Keratinocyte (primary cell): Measurements from ENCODE around the gene PITPNC1. TPM values are rescaled to one million over a fixed set of nuclear protein-coding genes. Genes with fewer than 3 reads are reported as not detected.

Experiments
- DNase-seq: peaks from one replicate; pipeline ENCODE4 v3.0.0-alpha.2; 2011; ENCODE audit warnings: low read depth, missing footprints, low spot score
- FAIRE-seq: peaks from 2 replicates; lab custom pipeline; 2011; peaks lifted over from hg19 to GRCh38; lab: Jason Lieb, UNC
- H2AFZ ChIP-seq: 2 replicates; pipeline ENCODE4 v1.6.0; 2012; ENCODE audit warnings: low read length, control low read depth, inconsistent platforms; ENCODE audit not compliant: control insufficient read depth
- H3K27ac ChIP-seq: 2 replicates; pipeline ENCODE4 v1.5.1; 2011; ENCODE audit warnings: low read length; ENCODE audit not compliant: control insufficient read depth, insufficient read depth
- H3K27me3 ChIP-seq: 3 replicates; pipeline ENCODE4 v1.6.0; 2011; ENCODE audit warnings: low read length; ENCODE audit not compliant: control insufficient read depth, insufficient read depth; ENCODE audit errors: extremely low read depth
- H3K36me3 ChIP-seq, 2 experiments: 2 replicates in 1 of 2; 3 replicates in 1 of 2; pipeline ENCODE4 v1.5.1; 2011; ENCODE audit warnings: low read length in 2 of 2, mild to moderate bottlenecking in 1 of 2; ENCODE audit not compliant: control insufficient read depth in 2 of 2, insufficient read depth in 2 of 2; ENCODE audit errors: extremely low read depth in 1 of 2
- H3K4me1 ChIP-seq: 3 replicates; pipeline ENCODE4 v1.5.1; 2011; ENCODE audit warnings: low read length; ENCODE audit not compliant: control insufficient read depth, insufficient read depth; ENCODE audit errors: extremely low read depth
- H3K4me2 ChIP-seq: 3 replicates; pipeline ENCODE4 v1.6.0; 2011; ENCODE audit warnings: low read depth, low read length; ENCODE audit not compliant: control insufficient read depth, insufficient read depth; ENCODE audit errors: extremely low read depth
- H3K4me3 ChIP-seq, 3 experiments: fragments of 200-600 bp in 1 of 3; sonication (generic) in 1 of 3; 2 replicates in 2 of 3; 3 replicates in 1 of 3; pipeline ENCODE4 v1.5.1; 2011 to 2016; ENCODE audit warnings: low read length in 3 of 3, mild to moderate bottlenecking in 3 of 3, control low read depth in 2 of 3, inconsistent platforms in 1 of 3, low read depth in 1 of 3, mixed read lengths in 1 of 3, mixed run types in 1 of 3, moderate library complexity in 1 of 3; ENCODE audit not compliant: control insufficient read depth in 2 of 3, insufficient read depth in 2 of 3; ENCODE audit errors: extremely low read depth in 1 of 3
- H3K79me2 ChIP-seq: 2 replicates; pipeline ENCODE4 v1.6.0; 2012; ENCODE audit warnings: low read length; ENCODE audit not compliant: control insufficient read depth, insufficient read depth
- H3K9ac ChIP-seq: 3 replicates; pipeline ENCODE4 v1.6.0; 2011; ENCODE audit warnings: low read length; ENCODE audit not compliant: control insufficient read depth, insufficient read depth; ENCODE audit errors: extremely low read depth
- H3K9me1 ChIP-seq: 3 replicates; pipeline ENCODE4 v1.6.0; 2011; ENCODE audit warnings: low read length; ENCODE audit not compliant: control insufficient read depth, insufficient read depth; ENCODE audit errors: extremely low read depth
- H3K9me3 ChIP-seq: 2 replicates; pipeline ENCODE4 v1.5.1; 2012; ENCODE audit warnings: low read depth, low read length; ENCODE audit not compliant: control insufficient read depth
- H4K20me1 ChIP-seq: 3 replicates; pipeline ENCODE4 v1.6.0; 2011; ENCODE audit warnings: low read length; ENCODE audit not compliant: control insufficient read depth, insufficient read depth; ENCODE audit errors: extremely low read depth
- CTCF ChIP-seq, 3 experiments: IDR thresholded peaks in 1 of 3; conservative IDR thresholded peaks in 1 of 3; optimal IDR thresholded peaks in 1 of 3; 2 replicates in 2 of 3; 3 replicates in 1 of 3; pipeline versions ENCODE3 to v1.5.1; 2011; ENCODE audit warnings: low read length in 3 of 3, mild to moderate bottlenecking in 3 of 3, moderate library complexity in 2 of 3, control low read depth in 1 of 3, inconsistent platforms in 1 of 3; ENCODE audit not compliant: insufficient read depth in 2 of 3; ENCODE audit errors: extremely low read depth in 1 of 3
- EZH2 ChIP-seq: IDR thresholded peaks from one replicate; pipeline ENCODE4 v1.6.1; 2012; ENCODE audit warnings: inconsistent platforms, mild to moderate bottlenecking, low read length, moderate library complexity
- dilution Hi-C: fragments of 300-500 bp; cut with MboI; formaldehyde crosslinking; loops from one replicate; pipeline ENCODE4 v1.7.0; 2020; ENCODE audit warnings: low sequenced_read_pairs; ENCODE audit not compliant: extremely low pct_ligation_motif_present
- polyA plus RNA-seq, 5 experiments: library from polyadenylated mRNA; depleted of rRNA in 3 of 5; stranded (reverse) in 3 of 5; stranded (forward) in 1 of 5; unstranded in 1 of 5; fragments of >200 nt; gene quantifications; 1 replicate in 1 of 5; 2 replicates in 3 of 5; 3 replicates in 1 of 5; pipeline versions ENCODE4 v1.2.1 to v1.2.3, GENCODE V29; 2011 to 2012; ENCODE audit warnings: missing spikeins in 2 of 5, low read depth in 1 of 5, low replicate concordance in 1 of 5

Gene PITPNC1
- polyA plus RNA-seq, 1 donor (not counting 4 experiments of a cell fraction or from before 2014, with no cell fraction given): 24.8 TPM

GRCh38 chr17:67573987-67574657 is 197.0 kb downstream of the PITPNC1 start:
- Histone ChIP-seq H3K27ac (no peak overlapping the region), H4K20me1 (no peaks in the 10 kb centered on the region), H2AFZ (no peak overlapping the region), H3K4me2 (no peak overlapping the region), H3K27me3 (no peaks in the 10 kb centered on the region), H3K4me3 (no peak overlapping the region), H3K4me1 (peaks cover 3% of the 10 kb centered on the region), H3K79me2 (no peaks in the 10 kb centered on the region), H3K36me3 (no peaks in the 10 kb centered on the region), H3K9me3 (no peaks in the 10 kb centered on the region), H3K9me1 (no peaks in the 10 kb centered on the region), H3K9ac (no peak overlapping the region)
- dilution Hi-C loops: no loop called here
- FAIRE-seq (no peak), DNase-seq (no peak)
- no peak for TF ChIP-seq CTCF (optimal IDR thresholded peaks at IDR 0.05 in 1 of 3, IDR thresholded peaks at IDR 0.05 in 1 of 3, conservative IDR thresholded peaks at IDR 0.05 in 1 of 3; ENCODE audit: extremely low read depth in 1 of 3, insufficient read depth in 2 of 3, low read length in 3 of 3)
- TF ChIP-seq EZH2: no peak

DNA sequence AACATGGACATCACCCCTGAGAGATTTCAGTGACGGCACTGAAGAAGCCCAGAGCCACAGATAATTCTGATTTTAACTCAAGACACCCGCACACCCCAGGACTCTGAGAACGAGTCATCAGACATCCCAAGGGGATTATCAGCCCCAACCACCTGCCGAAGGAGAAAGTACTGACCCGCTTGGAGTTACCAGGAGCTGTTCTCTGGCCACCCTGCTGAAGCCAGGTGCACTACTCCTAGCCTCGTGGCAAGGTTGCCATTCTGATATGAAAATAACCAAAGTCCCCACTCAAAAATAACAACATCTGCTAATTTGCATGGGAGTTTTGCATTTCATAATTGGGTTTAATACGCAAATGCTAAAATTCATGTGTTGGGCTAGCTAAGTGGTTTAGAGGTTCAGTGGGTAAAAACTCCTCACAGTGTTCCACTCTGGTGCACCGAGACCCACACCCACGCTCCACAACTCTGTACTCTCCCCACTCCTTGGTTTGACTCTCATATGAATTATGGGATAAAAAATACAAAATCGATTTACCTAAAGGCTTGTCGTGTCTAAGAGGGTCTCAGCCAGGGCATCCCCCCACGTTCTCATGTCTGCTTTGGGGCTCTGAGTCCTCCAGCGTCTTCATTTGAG is 197.7 kb downstream of the PITPNC1 start:
- dilution Hi-C loops: no loop called here
- H3K4me3 ChIP-seq: no peak overlapping the region
- no peak for FAIRE-seq

More for the DNA sequence above, 197.7 kb downstream of the PITPNC1 start:
- no peak overlapping the region for H3K27ac ChIP-seq
- H3K9me1 ChIP-seq: no peaks in the 10 kb centered on the region
- peaks cover 3% of the 10 kb centered on the region for H3K4me1 ChIP-seq
- H3K4me2 ChIP-seq: no peak overlapping the region
- no peak for DNase-seq
- no peaks in the 10 kb centered on the region for H3K9me3 ChIP-seq
- no peak overlapping the region for H2AFZ ChIP-seq
- no peaks in the 10 kb centered on the region for H3K27me3 ChIP-seq
- no peaks in the 10 kb centered on the region for H3K36me3 ChIP-seq
- TF ChIP-seq CTCF (optimal IDR thresholded peaks at IDR 0.05 in 1 of 3, IDR thresholded peaks at IDR 0.05 in 1 of 3, conservative IDR thresholded peaks at IDR 0.05 in 1 of 3; ENCODE audit: extremely low read depth in 1 of 3, insufficient read depth in 2 of 3, low read length in 3 of 3) (no peak), EZH2 (no peak)
- H3K9ac ChIP-seq: no peak overlapping the region
- H4K20me1 ChIP-seq: no peaks in the 10 kb centered on the region
- no peaks in the 10 kb centered on the region for H3K79me2 ChIP-seq
